ENCODE measurements around the gene NUMA1.

DNA sequence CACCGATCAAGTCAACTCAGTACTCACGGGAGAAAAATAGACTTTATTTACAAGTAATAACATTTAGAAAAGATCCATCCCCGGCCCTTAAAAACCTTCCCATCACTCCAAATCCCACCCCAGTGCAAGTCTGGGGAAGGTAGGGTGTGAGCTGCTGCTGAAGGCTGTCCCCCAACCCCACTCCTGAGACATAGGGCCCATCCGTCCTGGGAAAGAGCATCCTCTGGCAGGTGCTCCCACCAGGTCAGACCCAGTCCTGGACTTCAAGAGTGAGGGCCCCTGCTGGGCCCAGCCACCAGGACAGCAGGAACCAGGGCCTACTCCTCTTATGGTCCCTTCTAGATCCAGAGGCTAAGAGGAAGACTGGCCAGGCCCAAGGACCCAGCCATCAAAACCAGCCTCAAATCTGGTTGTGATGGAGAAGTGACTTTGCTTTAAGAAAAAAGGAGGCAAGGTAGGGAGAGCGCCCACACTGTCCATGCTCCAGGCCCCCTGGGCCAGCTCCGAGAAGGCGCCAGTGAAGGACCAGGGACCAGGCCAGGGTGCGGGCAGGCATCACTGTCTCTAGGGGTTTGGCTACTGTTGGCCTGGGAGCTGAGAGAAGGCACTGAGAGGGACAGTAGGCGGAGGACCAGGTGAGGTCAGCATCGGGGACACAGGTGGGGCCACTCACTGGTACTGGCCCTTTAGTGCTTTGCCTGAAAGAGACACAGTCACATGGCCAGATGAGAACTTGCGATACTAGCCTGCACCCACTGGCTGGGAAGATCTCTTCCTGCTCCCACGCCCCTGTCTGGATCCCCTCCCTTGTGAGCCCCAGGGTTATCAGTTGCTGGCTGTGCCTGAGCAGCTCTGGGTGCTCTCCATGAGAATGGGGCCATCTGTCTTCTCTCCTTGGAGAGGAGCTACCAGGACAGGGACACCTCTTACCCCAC is 77.2 kb downstream of the NUMA1 start:
- TF ChIP-seq ZNF878 (CRISPR knock-in tag; IDR thresholded peaks at IDR 0.05) (no peak), GABPB1 (CRISPR knock-in tag; IDR thresholded peaks at IDR 0.05) (no peak), JUNB (CRISPR knock-in tag; IDR thresholded peaks at IDR 0.05; ENCODE audit: borderline replicate concordance) (no peak), CENPX (CRISPR knock-in tag; IDR thresholded peaks at IDR 0.05) (no peak), ATF1 (CRISPR knock-in tag; IDR thresholded peaks at IDR 0.05) (no peak), KAT7 (CRISPR knock-in tag; IDR thresholded peaks at IDR 0.05; ENCODE audit: borderline replicate concordance) (no peak)
- TF ChIP-seq, protein P1, sequence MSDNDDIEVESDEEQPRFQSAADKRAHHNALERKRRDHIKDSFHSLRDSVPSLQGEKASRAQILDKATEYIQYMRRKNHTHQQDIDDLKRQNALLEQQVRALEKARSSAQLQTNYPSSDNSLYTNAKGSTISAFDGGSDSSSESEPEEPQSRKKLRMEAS (IDR thresholded peaks at IDR 0.05), result no peak
- TF ChIP-seq, protein P2, sequence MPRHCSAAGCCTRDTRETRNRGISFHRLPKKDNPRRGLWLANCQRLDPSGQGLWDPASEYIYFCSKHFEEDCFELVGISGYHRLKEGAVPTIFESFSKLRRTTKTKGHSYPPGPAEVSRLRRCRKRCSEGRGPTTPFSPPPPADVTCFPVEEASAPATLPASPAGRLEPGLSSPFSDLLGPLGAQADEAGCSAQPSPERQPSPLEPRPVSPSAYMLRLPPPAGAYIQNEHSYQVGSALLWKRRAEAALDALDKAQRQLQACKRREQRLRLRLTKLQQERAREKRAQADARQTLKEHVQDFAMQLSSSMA (CRISPR knock-in tag; IDR thresholded peaks at IDR 0.05), result no peak
